GM12875 (cell line): ENCODE measurements around the gene TMA7B.

Experiments used
- H3K4me3 ChIP-seq: one replicate; pipeline ENCODE4 v1.5.1; 2011; ENCODE audit warnings: low read depth, low read length, control low read depth
- CTCF ChIP-seq: IDR thresholded peaks from 2 replicates; pipeline ENCODE4 v1.5.1; 2011; ENCODE audit warnings: low read depth, mild to moderate bottlenecking, control low read depth, inconsistent platforms, low read length, moderate library complexity, borderline replicate concordance; ENCODE audit not compliant: insufficient read depth

Gene TMA7B

GRCh38 chr22:39984006-39984405 lies 23.8 kb downstream of the TMA7B start:
- no peak overlapping the region for H3K4me3 ChIP-seq
- no peak for TF ChIP-seq CTCF

- no peak for TF ChIP-seq CTCF
- H3K4me3 ChIP-seq = no peak overlapping the region
Measured at GRCh38 chr22:39984746-39985145, 24.5 kb downstream of the TMA7B start.

- H3K4me3 ChIP-seq = no peak overlapping the region
- TF ChIP-seq CTCF = no peak
Measured at GRCh38 chr22:39985383-39986035, 25.3 kb downstream of the TMA7B start.

GRCh38 chr22:39988386-39989114 lies 28.4 kb downstream of the TMA7B start:
- H3K4me3 ChIP-seq = no peak overlapping the region
- TF ChIP-seq CTCF = no peak

GRCh38 chr22:39989633-39990032 lies 29.4 kb downstream of the TMA7B start:
- TF ChIP-seq CTCF = no peak
- no peak overlapping the region for H3K4me3 ChIP-seq

- TF ChIP-seq CTCF = no peak
- no peak overlapping the region for H3K4me3 ChIP-seq
Measured at GRCh38 chr22:39990686-39991085, 30.5 kb downstream of the TMA7B start.
